Activated CD8-positive, alpha-beta memory T cell treated with anti-CD3 and anti-CD28 coated beads, Interleukin-2, amount 50 U/mL, for 1 hour (primary cell): Measurements from ENCODE around the gene ZSCAN20.

Source experiments
- DNase-seq: peaks from one replicate; pipeline ENCODE4 v3.0.0-alpha.2; 2020; ENCODE audit errors: extremely low read depth

The ZSCAN20 gene

GRCh38 chr1:33472269-33472980 is at the start of gene ZSCAN20:
TSS of gene ZSCAN20 (plus strand) at chr1:33472645. CDS start at chr1:33479289, 6,644 bp downstream.
- peak; percentile 59 for DNase-seq

- no peak for DNase-seq
Observed at GRCh38 chr1:33424205-33424604, 48.2 kb upstream of the ZSCAN20 start.

- no peak for DNase-seq
Observed at GRCh38 chr1:33424610-33425009, 47.8 kb upstream of the ZSCAN20 start.

- DNase-seq, result no peak
Observed at GRCh38 chr1:33425900-33426299, 46.5 kb upstream of the ZSCAN20 start.

GRCh38 chr1:33426916-33427315 is 45.5 kb upstream of the ZSCAN20 start:
- DNase-seq, result no peak

GRCh38 chr1:33428661-33429060 is 43.8 kb upstream of the ZSCAN20 start:
- DNase-seq, result no peak

GRCh38 chr1:33429332-33429731 is 43.1 kb upstream of the ZSCAN20 start:
- DNase-seq, result no peak

- no peak for DNase-seq
Observed at GRCh38 chr1:33429856-33430691, 42.4 kb upstream of the ZSCAN20 start.

- peak; percentile 76 for DNase-seq
Observed at GRCh38 chr1:33430692-33431593, 41.5 kb upstream of the ZSCAN20 start, which contains the start of gene PHC2. TSS of gene PHC2 (minus strand) at chr1:33431095. CDS start at chr1:33375539, 55,556 bp downstream.

- no peak for DNase-seq
Observed at GRCh38 chr1:33433509-33434362, 38.7 kb upstream of the ZSCAN20 start.

GRCh38 chr1:33434363-33434750 is 38.1 kb upstream of the ZSCAN20 start:
- no peak for DNase-seq

GRCh38 chr1:33435096-33435820 is 37.2 kb upstream of the ZSCAN20 start:
- no peak for DNase-seq

GRCh38 chr1:33436557-33437285 is 35.7 kb upstream of the ZSCAN20 start:
- no peak for DNase-seq

GRCh38 chr1:33438364-33439160 is 33.9 kb upstream of the ZSCAN20 start:
- DNase-seq, result no peak

- no peak for DNase-seq
Observed at GRCh38 chr1:33439662-33440061, 32.8 kb upstream of the ZSCAN20 start.

- DNase-seq, result no peak
Observed at GRCh38 chr1:33441088-33441745, 31.2 kb upstream of the ZSCAN20 start.

- no peak for DNase-seq
Observed at GRCh38 chr1:33442141-33442540, 30.3 kb upstream of the ZSCAN20 start.

- DNase-seq, result no peak
Observed at GRCh38 chr1:33443080-33443704, 29.3 kb upstream of the ZSCAN20 start.
